GM12878 (cell line): ENCODE measurements around the gene KRTAP5-2. TPM values are rescaled to one million over a fixed set of nuclear protein-coding genes. Genes with fewer than 3 reads are reported as not detected.
A peak's percentile ranks its signal among the peaks of the same experiment; 100 is the strongest.

Experiments
- ATAC-seq: fragments of 200-7000 bp; cut with Tn5 transposase; 3 replicates; pipeline ENCODE4 v1.9.1; 2020; ENCODE audit warnings: mild to moderate bottlenecking, moderate library complexity
- BruUV-seq: library from RNA; stranded (reverse); fragments of 400-500 nt; replicated peaks from 2 replicates; lab custom pipeline; 2021; lab: Mats Ljungman, UMichigan
- CTCF ChIA-PET: fragments of 300-600 bp; sonication (Branson Sonifier 250); formaldehyde crosslinking; extraction: SDS; loops from one replicate; lab custom pipeline; 2021; ENCODE audit warnings: inconsistent platforms; lab: Yijun Ruan, JAX
- POLR2A ChIA-PET: fragments of 350-600 bp; formaldehyde crosslinking; extraction: SDS; loops from one replicate; lab custom pipeline; 2021; ENCODE audit warnings: inconsistent platforms; lab: Charles Lee
- RAD21 ChIA-PET: fragments of 300-600 bp; sonication (Branson Sonifier 250); formaldehyde crosslinking; loops from one replicate; lab custom pipeline; 2023; ENCODE audit warnings: antibody characterized with exemption; ENCODE audit not compliant: unreplicated experiment; lab: Charles Lee
- SMC1A ChIA-PET: fragments of 300-600 bp; sonication (Branson Sonifier 250); formaldehyde crosslinking; loops from one replicate; lab custom pipeline; 2023; ENCODE audit not compliant: unreplicated experiment, uncharacterized antibody; lab: Charles Lee
- DNase-seq: peaks from one replicate; pipeline ENCODE4 v3.0.0-alpha.2; 2011; ENCODE audit warnings: low read depth, low spot score
- FAIRE-seq: peaks from 3 replicates; lab custom pipeline; 2011; peaks lifted over from hg19 to GRCh38; lab: Jason Lieb, UNC
- H2AFZ ChIP-seq: 2 replicates; pipeline ENCODE4 v1.6.0; 2011; ENCODE audit warnings: low read depth, low read length, control low read depth; ENCODE audit not compliant: control insufficient read depth
- H3K27ac ChIP-seq: 2 replicates; pipeline ENCODE4 v1.5.1; 2011; ENCODE audit warnings: control low read depth; ENCODE audit not compliant: control insufficient read depth, insufficient read depth
- H3K27me3 ChIP-seq, 2 experiments: replicated peaks in 1 of 2; 2 replicates each; pipeline versions ENCODE4 v1.6.0 to v1.6.1; 2011; ENCODE audit warnings: low read length in 1 of 2; ENCODE audit not compliant: control insufficient read depth in 2 of 2, insufficient read depth in 2 of 2
- H3K36me3 ChIP-seq, 2 experiments: 2 replicates each; pipeline ENCODE4 v1.5.1; 2011; ENCODE audit warnings: low read length in 1 of 2; ENCODE audit not compliant: control insufficient read depth in 2 of 2, insufficient read depth in 2 of 2
- H3K4me1 ChIP-seq: 2 replicates; pipeline ENCODE4 v1.6.1; 2011; ENCODE audit warnings: mild to moderate bottlenecking, low read length, moderate library complexity, mixed read lengths; ENCODE audit not compliant: control insufficient read depth, insufficient read depth
- H3K4me2 ChIP-seq: 2 replicates; pipeline ENCODE4 v1.6.0; 2011; ENCODE audit warnings: control low read depth; ENCODE audit not compliant: control insufficient read depth, insufficient read depth
- H3K4me3 ChIP-seq: fragments of 200-600 bp; sonication (generic); 2 replicates; pipeline ENCODE4 v1.5.1; 2016
- H3K79me2 ChIP-seq: 2 replicates; pipeline ENCODE4 v1.6.0; 2011; ENCODE audit warnings: low read length; ENCODE audit not compliant: control insufficient read depth, insufficient read depth
- H3K9ac ChIP-seq: 2 replicates; pipeline ENCODE4 v1.8.0; 2011; ENCODE audit warnings: low read length, control low read depth, mixed read lengths; ENCODE audit not compliant: control insufficient read depth, insufficient read depth
- H3K9me3 ChIP-seq: replicated peaks from 3 replicates; pipeline ENCODE4 v1.5.1; 2011; ENCODE audit warnings: mild to moderate bottlenecking, low read length; ENCODE audit not compliant: control insufficient read depth, insufficient read depth
- H4K20me1 ChIP-seq: 2 replicates; pipeline ENCODE4 v1.6.0; 2011; ENCODE audit not compliant: control insufficient read depth, insufficient read depth
- ATF2 ChIP-seq: IDR thresholded peaks from 2 replicates; pipeline ENCODE4 v1.6.1; 2012; ENCODE audit warnings: low read length, inconsistent platforms
- ATF7 ChIP-seq: fragments of 450-650 bp; IDR thresholded peaks from 2 replicates; pipeline ENCODE4 v1.6.1; 2016; ENCODE audit warnings: low read depth, mild to moderate bottlenecking
- BCL3 ChIP-seq: IDR thresholded peaks from 2 replicates; pipeline ENCODE4 v1.6.1; 2011; ENCODE audit warnings: borderline replicate concordance, low read depth, mild to moderate bottlenecking, moderate library complexity, low read length; ENCODE audit not compliant: insufficient read depth, poor library complexity, severe bottlenecking
- BHLHE40 ChIP-seq, 2 experiments: fragments of 450-650 bp in 1 of 2; IDR thresholded peaks; 2 replicates each; pipeline ENCODE4 v1.6.1; 2011 to 2017; ENCODE audit warnings: low read depth in 2 of 2, borderline replicate concordance in 1 of 2, improper control_type of control experiment in 1 of 2, low read length in 1 of 2, mild to moderate bottlenecking in 1 of 2
- CREM ChIP-seq: IDR thresholded peaks from 2 replicates; pipeline ENCODE4 v1.6.1; 2014; ENCODE audit warnings: antibody characterized with exemption, low read depth
- JUND ChIP-seq: IDR thresholded peaks from 2 replicates; pipeline ENCODE4 v1.6.1; 2012; ENCODE audit warnings: low read depth, mild to moderate bottlenecking, low read length, improper control_type of control experiment, moderate library complexity
- MEF2A ChIP-seq: IDR thresholded peaks from 2 replicates; pipeline ENCODE4 v1.6.1; 2011; ENCODE audit warnings: low read depth, mild to moderate bottlenecking, low read length, moderate library complexity; ENCODE audit not compliant: insufficient read depth
- NR2F1 ChIP-seq: fragments of 450-650 bp; conservative IDR thresholded peaks from 2 replicates; pipeline ENCODE4 v1.6.1; 2017; ENCODE audit warnings: mild to moderate bottlenecking
- POLR2A ChIP-seq: IDR thresholded peaks from 2 replicates; pipeline ENCODE4 v1.6.1; 2011; ENCODE audit warnings: low read depth, mild to moderate bottlenecking, low read length
- RB1 ChIP-seq: fragments of 450-650 bp; formaldehyde crosslinking; IDR thresholded peaks from 2 replicates; pipeline ENCODE4 v1.6.1; 2017; ENCODE audit warnings: mild to moderate bottlenecking, borderline replicate concordance
- SIX5 ChIP-seq: IDR thresholded peaks from 2 replicates; pipeline ENCODE4 v1.6.1; 2011; ENCODE audit warnings: mild to moderate bottlenecking, low read depth, low read length, moderate library complexity; ENCODE audit not compliant: severe bottlenecking
- STAT3 ChIP-seq: IDR thresholded peaks from 2 replicates; pipeline ENCODE4 v1.6.1; 2011; ENCODE audit warnings: low read depth, low read length, improper control_type of control experiment
- WRNIP1 ChIP-seq: IDR thresholded peaks from 2 replicates; pipeline ENCODE4 v1.6.1; 2011; ENCODE audit warnings: low read depth, low read length, improper control_type of control experiment, borderline replicate concordance
- WGBS: methylation state at CpG from one replicate; pipeline ENCODE4 v1.1.6; 2016; ENCODE audit warnings: low lambda C conversion rate; ENCODE audit not compliant: insufficient replicate concordance, insufficient coverage; ENCODE audit errors: missing lambda C conversion rate; 5-methylcytosine and 5-hydroxymethylcytosine counted together
- in situ Hi-C: fragments of 300-500 bp; cut with MboI; formaldehyde crosslinking; loops from 9 replicates; pipeline ENCODE4 v1.14.3; 2018; ENCODE audit warnings: mixed read lengths
- intact Hi-C: fragments of 100-400 bp; cut with micrococcal nuclease; formaldehyde crosslinking; loops from one replicate; pipeline ENCODE4 v1.14.2; 2022; ENCODE audit not compliant: unreplicated experiment
- polyA plus RNA-seq, 11 experiments: library from polyadenylated mRNA; depleted of rRNA in 4 of 11; unstranded in 6 of 11; stranded (reverse) in 5 of 11; fragments of >200 nt; fragmentation: Nextera tagmentation in 4 of 11; fragmentation: Illumina TruSeq in 1 of 11; extraction: Ambion mirVana in 4 of 11; extraction: Trizol in 1 of 11; gene quantifications; 1 replicate in 1 of 11; 2 replicates in 10 of 11; pipeline versions ENCODE4 v1.2.1 to v1.2.3, GENCODE V29; 2011 to 2016; ENCODE audit warnings: inconsistent platforms in 2 of 11, missing spikeins in 2 of 11, low read depth in 1 of 11
- total RNA-seq, 4 experiments: library from RNA; depleted of rRNA in 3 of 4; stranded (reverse); fragments of >200 nt in 3 of 4; fragmentation: Illumina TruSeq in 1 of 4; extraction: Trizol in 1 of 4; gene quantifications; 2 replicates each; pipeline versions ENCODE4 v1.2.1 to v1.2.3, GENCODE V29; 2013 to 2021
- TF ChIP-seq, protein P1 (sequence below): IDR thresholded peaks from 2 replicates; pipeline ENCODE4 v1.6.1; 2011; ENCODE audit warnings: mild to moderate bottlenecking, low read depth, low read length, moderate library complexity; ENCODE audit not compliant: insufficient replicate concordance

Gene KRTAP5-2
- total and polyA plus RNA-seq, 10 of the 15 experiments (the other 5 are each of a cell fraction or from before 2014, with no cell fraction given): not detected

GRCh38 chr11:1573077-1573902 is 24.8 kb downstream of the KRTAP5-2 start (continued):
- no peak for TF ChIP-seq WRNIP1
- TF ChIP-seq NR2F1: no peak
- no peak for TF ChIP-seq STAT3
- no peak for TF ChIP-seq JUND

DNA sequence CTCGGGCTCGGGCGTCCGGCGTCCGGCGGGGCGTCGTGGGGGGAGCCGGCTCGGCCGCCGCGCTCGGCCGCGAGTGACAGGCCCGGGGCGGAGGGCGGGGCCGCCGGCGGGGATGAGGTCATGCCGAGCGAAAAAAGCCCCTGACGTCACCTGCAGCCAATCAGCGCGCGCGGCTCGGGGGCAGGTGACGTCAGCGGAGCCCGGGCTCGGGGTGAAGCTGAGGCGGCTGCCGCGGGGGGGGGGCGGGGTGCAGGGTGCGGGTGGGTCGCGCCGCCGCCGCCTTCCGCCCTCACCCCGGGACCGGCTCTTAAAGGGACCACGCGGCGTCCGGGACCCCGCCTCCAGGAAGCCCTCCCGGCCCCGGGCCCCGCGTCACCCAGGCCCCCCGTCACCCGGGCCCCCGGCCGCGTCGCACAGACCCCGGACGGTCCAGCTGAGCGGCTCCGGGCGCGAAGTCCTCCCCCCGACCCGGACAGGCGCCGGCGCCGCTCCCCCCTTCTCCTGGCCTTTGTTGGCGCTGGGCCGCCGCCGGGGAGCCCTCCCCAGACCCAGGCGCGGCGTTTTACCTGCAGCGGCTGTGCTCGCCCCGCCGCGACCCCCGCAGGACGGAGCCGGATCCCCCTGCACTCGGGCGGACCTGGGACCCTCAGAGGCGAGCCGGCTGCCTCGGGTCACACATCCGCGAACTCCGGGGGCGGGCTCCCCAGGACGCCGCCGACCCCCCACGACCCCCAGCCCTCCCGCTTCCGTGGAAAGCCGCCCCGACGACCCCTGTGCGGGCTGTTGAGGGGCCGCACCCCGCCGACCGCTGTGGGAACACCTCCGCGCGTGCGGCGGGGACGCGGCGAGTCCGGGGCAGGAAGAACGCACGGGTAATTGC is 25.7 kb downstream of the KRTAP5-2 start, which contains the start of gene DUSP8:
TSS of gene DUSP8 (minus strand) at position 75 of the 880 bp plus-strand sequence. CDS start 6,445 bp downstream, outside the sequence.
- Histone ChIP-seq H3K27ac (no peak within 1 kb of the TSS), H2AFZ (no peak within 1 kb of the TSS), H3K4me1 (no peaks in the 10 kb centered on the region), H3K9ac (no peak within 1 kb of the TSS), H3K36me3 (no peaks in the 10 kb centered on the region), H3K4me3 (no peak within 1 kb of the TSS), H3K79me2 (no peaks in the 10 kb centered on the region), H3K9me3 (no peaks in the 10 kb centered on the region; the same call in 2 of the 3 replicates), H4K20me1 (no peaks in the 10 kb centered on the region), H3K4me2 (peak within 1 kb of the TSS; percentile 64), H3K27me3 (peaks cover 3 to 10% of the 10 kb centered on the region in 2 experiments; a peak in 3 of 4 replicates)
- ChIA-PET POLR2A (no interaction called here), CTCF (interaction anchor here (0.7 to 1.0 kb wide), 2 partner anchors 26 to 51 kb away, joined by 3 to 4 read pairs; no protein-coding TSS in a partner anchor), SMC1A (no interaction called here), RAD21 (interaction anchor here (1.1 to 1.3 kb wide), 2 partner anchors 35 to 58 kb away, joined by 3 to 4 read pairs; no protein-coding TSS in a partner anchor)
- intact Hi-C loops (loop anchor here (10.0 kb wide), 2 partner anchors 268 to 458 kb away; partner anchors contain the start of gene TOLLIP), in situ Hi-C loops (no loop called here)
- no TSS peak for BruUV-seq
- WGBS: 2% methylated on average over 34 of the region's 124 CpGs
- no peak for FAIRE-seq
- peak; percentile 68 for ATAC-seq
- no peak for DNase-seq
- TF ChIP-seq RB1: no peak
- TF ChIP-seq POLR2A: 0 out of 2 replicates have a peak, but pooled peaks have one; percentile 29
- TF ChIP-seq JUND: peak; percentile 82
- TF ChIP-seq, protein P1, sequence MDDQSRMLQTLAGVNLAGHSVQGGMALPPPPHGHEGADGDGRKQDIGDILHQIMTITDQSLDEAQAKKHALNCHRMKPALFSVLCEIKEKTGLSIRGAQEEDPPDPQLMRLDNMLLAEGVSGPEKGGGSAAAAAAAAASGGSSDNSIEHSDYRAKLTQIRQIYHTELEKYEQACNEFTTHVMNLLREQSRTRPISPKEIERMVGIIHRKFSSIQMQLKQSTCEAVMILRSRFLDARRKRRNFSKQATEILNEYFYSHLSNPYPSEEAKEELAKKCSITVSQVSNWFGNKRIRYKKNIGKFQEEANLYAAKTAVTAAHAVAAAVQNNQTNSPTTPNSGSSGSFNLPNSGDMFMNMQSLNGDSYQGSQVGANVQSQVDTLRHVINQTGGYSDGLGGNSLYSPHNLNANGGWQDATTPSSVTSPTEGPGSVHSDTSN: peak; percentile 65
- no peak for TF ChIP-seq WRNIP1
- no peak for TF ChIP-seq BCL3
- peak; percentile 63; the same call in 1 of the 2 replicates for TF ChIP-seq ATF7
- TF ChIP-seq CREM: peak; percentile 62
- TF ChIP-seq MEF2A: peak; percentile 58; the same call in 1 of the 2 replicates
- peak; percentile 91 for TF ChIP-seq ATF2
- no peak for TF ChIP-seq SIX5
- TF ChIP-seq BHLHE40 (IDR thresholded peaks at IDR 0.05; ENCODE audit: borderline replicate concordance in 1 of 2, low read depth in 2 of 2, low read length in 1 of 2): peak in 1 of 2 experiments; percentile 33; a peak in 1 of 4 replicates
